NCI-H748 (cell line): Measurements from ENCODE around the gene DIDO1.

Source experiments
- DNase-seq: peaks from one replicate; lab custom pipeline; 2025; ENCODE audit not compliant: unreplicated experiment; lab: John Stamatoyannopoulos, UW

The DIDO1 gene

DNA sequence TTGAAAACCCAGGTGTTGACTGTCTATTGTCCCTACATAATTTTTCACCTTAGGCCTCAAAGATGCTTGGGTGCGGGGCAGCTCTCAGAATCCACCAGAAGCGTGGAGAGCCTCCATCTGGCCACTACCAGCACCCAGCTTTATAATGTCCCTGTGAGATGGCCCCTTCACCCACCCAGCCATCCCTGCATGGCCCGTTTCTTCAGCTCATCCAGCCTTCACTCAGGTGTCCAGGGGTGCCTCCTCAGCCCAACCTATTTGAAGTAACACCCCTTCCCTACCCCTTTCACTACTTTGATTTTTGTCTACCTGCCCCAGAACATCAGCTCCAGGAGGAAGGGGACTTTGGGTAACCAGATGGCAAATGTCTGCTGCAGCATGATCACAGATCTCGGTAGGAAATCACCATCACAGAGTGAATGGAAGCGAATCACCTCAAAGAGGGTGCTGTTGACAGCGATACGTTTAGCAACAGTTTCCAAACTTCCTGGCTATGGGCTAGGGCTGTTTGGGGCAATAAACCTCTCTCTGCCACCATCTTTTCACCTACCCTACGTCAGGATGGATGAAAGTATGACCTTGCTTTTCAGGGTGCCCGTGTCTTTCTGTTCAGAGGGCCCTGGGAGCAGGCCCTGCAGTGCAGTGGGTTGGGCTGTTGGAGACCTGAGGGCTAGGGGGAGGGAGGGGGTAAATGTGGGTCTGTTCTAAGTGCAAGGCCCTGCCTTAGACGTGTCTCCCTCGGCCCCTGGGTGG, 25.0 kb upstream of the DIDO1 start:
- no peak for DNase-seq

DNA sequence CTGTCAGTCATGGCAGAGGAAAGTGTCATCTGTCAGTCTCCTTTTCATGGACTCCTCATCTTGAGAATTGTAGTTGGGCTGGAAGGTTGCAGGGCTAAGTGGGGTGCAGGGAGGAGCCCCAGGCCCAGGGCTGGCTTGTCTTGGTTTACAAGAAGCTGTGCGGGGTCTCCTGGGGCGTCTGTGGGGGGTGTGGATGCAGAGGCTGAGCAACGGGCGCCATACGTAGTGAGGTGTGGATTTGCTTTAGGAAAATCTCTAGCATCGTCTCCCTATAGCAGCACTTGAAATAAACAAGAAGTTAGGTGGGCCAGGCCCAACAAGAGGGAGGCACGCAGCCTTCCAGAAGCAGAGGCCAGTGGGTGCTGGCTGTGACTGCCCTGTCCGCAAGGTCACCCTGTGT, 24.4 kb upstream of the DIDO1 start:
- no peak for DNase-seq

DNA sequence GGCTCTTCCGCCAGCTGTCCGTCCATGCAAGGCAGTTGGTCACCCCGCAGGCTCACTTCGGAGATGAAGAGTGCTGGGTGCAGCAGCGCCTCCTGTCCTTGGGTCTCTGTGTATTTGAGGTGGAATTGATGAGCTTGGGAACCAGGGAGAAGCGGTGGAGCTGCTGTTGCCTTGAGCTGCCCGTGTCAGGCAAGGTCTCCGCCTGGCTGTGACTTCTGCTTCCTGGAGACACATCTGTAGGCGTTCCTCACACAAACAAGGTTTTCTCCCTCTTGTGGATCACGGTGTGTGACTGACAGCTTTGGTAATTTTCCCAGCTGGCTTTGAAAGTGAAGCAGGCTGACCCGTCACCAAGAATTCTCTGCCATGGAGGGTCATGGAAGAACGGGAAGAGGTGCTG, 23.7 kb upstream of the DIDO1 start:
- no peak for DNase-seq

DNA sequence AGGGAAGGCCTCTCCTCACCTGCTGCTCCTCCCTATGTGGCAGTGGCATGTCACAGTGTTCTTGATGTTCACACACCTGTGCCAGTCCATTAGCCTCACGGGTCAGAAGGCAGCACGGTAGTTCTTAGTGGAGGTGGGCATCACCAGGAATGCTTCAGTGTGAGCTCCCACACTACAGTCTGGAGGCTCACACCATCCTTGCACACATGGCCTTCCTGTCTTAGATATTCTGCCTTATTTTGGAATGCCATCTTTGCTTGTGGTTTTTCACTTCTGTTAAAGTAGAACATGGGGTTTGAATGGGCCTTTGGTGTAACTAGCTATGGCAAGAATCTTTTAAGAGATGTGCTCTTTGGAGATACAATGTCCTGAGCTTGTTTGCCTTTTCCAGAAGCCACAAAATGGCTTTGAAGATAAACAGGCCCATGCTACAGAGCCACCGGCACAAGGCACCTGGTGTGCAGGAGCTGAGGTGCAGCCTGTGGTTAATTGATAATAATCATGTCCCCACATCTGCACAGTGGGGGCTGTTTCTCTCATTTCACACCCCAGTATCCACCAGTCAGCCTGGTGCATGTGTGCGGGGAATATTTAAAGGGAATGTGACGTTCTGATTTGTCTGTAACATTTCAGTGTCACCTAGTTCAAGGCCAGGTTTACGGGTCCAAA, 23.0 kb upstream of the DIDO1 start:
- no peak for DNase-seq

DNA sequence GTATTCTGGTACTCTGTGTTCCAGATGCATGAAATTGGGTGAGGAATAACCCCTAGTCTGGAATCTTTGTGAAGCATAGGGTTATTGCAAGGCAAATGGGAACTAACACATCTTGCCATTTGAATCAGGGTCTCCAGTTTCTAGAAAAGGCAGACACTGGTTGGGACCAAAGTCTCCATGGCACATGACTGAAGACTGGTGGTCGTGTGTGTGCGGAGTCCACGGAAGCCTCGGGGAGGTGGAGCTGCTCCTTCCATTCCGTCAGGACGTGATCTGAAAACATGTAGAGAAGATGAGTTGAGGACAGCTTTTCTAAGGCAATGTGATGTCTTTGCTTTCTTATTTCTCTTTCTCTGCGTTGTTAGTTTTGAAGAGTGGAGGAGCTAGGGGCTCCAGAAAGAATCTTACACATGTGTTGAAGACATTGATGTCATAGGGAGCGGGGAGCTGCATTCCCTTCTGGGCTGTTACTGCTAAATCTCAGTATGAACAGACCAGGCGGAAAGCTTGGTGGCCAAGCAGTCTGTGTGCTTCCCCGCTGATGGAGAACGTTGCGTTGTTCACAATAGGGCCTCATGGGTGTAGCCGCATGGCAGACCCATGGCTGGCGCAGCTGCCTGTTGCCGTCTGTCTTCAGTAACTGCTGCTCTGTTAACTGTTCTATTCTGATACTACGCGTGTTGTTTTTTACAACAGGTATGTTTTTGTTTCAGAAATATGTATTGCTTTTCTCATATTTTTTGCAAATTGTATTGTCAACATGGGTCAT, 21.4 kb upstream of the DIDO1 start:
- no peak for DNase-seq

DNA sequence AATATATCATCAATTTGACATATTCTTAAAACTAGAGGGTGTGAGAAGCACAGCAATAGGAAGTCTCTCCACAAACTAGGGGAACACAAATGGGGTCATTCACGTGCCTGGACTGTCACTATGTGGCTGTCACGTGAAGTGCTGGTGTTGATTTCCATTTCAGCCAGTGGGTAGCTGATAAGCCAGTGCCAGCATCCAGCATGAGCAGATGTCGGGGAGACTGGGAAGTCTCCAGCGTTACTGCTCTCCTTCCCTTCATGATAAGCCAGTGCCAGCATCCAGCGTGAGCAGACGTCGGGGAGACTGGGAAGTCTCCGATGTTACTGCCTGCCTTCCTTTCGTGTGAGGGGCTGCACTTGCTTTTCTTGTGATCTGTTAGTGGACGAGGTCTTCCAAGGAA, 20.6 kb upstream of the DIDO1 start:
- DNase-seq, result no peak

DNA sequence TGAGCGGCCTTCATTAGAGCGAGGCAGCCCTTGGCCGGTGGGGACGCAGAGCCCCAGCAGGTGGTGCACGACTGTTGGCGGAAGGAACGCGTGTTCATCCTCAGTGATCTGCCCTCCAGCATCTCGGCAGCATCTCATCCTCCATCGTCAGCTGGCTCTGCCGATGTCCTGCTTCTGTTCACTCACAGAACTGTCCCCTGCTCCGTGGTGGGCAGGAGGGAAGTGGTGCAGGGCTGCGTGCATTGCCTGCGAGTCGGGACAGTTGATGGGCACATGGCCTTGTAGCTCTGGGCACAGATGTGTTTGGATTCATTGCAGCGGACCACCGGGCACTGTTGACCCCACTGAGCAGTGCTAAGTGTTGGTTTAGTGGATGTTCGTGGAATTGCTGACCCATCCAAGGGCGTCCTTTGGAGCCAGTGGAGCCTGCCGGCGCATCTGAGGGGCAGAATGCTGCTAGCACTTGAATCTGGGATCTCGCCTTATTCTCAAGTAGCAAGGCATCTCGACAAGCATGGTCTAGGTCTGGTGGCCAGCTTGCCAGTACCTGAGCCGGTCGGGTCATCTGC, 19.6 kb upstream of the DIDO1 start:
- DNase-seq, result no peak

DNA sequence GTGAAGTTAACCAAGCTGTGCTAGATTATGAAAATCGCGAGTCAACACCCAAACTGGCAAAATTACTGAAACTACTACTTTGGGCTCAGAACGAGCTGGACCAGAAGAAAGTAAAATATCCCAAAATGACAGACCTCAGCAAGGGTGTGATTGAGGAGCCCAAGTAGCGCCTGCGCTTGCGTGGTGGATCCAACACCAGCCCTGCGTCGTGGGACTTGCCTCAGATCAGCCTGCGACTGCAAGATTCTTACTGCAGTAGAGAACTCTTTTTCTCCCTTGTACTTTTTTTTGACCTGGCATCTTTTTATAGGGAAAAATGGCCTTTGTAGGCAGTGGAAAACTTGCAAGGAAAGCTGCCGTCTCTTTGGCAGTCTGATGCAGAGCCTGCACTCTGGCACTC, 18.4 kb upstream of the DIDO1 start:
- DNase-seq, result no peak

DNA sequence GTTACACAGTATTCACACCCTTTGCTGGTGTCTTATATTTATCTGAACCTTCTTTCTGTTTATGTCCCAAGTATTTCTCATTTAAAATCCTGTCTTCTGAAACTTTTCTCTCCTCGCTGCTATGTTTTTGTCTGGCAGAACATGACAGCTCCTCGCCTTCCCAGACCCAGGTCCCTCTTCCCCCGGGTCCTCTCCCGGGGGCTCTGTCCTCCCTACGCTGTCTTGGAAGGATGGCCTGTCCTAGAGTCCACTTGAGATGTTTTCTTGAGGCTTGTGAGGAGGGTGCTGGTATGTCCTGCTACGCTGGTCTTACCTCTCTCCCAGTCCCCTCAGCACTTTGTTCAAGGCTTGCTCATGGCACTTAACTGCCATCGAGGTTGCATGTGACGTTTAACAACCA, 17.9 kb upstream of the DIDO1 start:
- DNase-seq, result no peak

DNA sequence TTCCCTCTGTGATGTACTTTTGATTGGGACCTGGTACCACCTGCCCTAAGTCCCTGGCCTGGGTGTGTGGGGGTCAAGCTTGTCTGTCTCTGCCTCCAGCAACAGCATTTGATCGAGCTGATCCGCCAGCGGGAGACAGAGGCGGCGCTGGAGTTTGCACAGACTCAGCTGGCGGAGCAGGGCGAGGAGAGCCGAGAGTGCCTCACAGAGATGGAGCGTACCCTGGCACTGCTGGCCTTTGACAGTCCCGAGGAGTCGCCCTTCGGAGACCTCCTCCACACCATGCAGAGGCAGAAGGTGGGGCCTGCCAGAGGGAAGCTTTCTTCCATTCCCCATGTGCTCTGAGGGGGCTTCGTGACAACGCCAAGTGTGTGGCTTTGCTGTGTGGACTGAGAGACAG, 17.1 kb upstream of the DIDO1 start:
- no peak for DNase-seq

DNA sequence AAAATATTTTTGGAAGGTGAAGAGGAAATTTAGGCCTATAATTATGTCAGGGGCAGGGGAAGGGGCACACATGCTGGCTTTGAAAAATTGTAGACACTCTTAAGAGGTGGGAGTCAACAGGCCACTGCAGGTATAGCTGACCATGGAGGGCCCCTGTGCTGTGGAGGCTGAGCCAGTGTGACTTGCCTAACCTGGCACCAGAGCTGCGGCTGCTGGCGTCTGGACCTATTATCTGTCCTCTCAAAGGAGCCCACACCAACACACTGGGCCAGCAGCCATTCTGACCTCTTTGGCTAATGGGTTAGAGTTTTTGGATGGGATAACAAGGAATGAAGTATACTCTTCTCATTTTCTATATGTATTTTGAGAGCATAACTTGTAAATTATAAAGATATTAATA, 16.2 kb upstream of the DIDO1 start:
- DNase-seq, result no peak

DNA sequence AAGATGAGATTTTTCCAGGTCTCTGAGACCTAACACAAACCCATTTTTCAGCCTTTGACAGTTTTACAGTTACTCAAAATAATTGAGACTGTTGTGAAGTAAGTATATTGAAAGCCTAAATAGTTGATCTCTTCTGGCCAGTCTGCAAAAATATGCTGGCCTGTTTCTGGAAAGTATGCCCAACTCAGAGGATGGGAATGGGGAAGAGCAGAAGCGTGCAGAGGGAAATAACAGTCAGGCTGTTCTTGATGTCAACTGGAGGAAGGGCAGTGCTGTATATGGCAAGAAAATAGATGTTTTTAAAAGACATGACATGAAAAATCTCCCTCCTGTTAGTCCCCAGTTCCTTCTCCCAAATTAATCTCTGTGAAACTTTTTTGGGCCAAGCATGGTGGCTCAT, 15.5 kb upstream of the DIDO1 start:
- DNase-seq, result no peak

DNA sequence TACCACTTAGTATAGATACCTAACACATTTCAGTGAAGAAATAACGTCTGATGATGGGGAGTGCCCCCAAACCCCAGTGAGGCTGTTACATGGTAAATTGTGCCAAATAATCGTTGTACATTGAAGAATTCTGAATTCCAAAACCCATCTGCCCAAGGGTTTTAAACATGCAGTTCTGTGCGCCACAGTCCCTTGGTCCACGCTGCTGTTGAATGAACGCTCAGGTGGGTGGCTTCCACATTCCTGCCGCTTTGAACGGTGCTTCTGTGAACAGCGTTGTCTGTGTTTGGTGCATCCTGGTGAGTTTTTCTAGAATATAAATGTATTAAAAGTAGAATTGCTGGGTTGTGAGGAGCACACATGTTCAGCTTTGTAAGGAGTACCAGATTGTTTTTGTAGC, 14.6 kb upstream of the DIDO1 start:
- DNase-seq, result no peak

DNA sequence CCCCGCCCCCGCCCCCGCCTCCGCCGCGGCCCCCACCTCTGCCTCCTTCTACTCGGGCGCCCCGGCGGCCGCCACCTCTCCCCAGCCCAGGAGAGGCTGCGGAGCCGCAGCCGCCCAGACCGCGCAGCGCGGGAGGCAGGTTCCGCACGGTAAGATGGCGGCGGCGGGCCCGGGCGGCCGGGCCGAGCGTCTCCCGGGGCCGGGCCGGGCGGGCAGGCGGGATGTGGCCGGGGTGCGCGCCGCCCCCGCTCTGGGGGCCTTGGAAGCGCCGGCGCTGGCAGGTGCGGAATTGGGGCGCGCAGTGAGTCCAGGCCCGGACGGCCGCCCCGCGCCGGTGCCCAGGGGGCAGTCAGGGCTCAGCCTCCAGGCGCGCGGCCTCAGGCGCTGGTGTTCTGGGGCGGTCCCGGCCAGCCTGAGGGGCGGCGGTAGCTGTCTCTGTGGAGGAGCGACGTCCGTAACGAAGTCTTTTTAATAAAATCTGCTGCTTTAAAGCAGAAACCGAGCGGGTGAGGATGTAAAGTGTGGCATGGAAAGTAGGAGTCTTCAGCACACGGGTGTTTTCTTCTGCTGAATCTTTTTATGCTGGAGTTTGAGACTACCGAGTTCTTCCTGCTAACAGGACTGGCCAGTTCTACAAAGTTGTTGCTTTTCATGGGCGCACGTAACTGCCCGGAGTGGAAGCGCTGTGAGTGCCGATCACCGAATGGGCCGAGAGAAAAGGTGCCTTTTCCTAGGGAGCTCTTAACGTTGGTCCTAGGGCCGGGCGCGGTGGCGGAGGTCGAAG, 12.0 kb upstream of the DIDO1 start, which contains the start of gene GID8:
TSS of gene GID8 (plus strand) at position 43 of the 784 bp plus-strand sequence. CDS start 3,356 bp downstream, outside the sequence.
- peak; percentile 43 for DNase-seq

DNA sequence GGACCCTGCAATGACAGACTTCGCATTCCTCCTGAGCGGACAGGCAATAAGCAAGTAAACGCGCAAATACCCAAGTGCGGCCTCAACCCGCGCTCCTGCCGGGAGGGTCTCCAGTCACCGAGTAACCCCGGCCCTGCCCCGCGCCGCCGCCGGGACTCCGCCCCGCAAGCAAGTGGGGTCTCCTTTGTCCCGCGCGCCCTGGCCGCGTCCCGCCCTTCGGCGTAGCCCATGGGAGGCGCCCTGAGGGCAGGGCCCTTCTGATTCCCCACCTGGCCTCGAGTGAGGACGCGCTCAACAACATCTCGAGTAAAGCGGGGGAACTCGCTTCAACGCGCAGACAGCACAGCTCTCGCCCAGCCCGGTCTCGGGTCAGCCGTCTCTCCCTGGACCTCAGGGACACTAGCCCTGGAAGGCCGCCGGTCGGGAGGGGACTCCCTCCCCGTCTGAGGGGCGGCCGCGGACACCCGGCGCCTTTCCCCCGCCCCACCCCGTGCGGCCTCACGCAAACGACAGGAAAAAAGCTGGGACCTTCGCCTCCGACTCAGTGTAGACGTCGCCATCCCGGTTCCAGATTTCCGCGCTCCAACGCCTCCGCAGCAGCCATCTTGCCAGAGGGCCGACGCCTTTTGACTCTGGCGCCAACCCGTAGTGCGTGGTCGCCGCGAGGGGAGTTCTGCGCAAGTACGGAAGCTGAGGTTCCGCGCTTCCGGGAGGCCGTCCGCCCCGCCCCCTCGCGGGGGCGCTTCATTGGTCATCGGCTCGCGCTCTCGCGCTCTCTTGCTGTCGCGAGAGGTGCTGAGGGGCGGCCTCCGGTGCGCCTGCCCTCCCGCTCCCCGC, 11.2 kb upstream of the DIDO1 start:
- peak; percentile 94 for DNase-seq

DNA sequence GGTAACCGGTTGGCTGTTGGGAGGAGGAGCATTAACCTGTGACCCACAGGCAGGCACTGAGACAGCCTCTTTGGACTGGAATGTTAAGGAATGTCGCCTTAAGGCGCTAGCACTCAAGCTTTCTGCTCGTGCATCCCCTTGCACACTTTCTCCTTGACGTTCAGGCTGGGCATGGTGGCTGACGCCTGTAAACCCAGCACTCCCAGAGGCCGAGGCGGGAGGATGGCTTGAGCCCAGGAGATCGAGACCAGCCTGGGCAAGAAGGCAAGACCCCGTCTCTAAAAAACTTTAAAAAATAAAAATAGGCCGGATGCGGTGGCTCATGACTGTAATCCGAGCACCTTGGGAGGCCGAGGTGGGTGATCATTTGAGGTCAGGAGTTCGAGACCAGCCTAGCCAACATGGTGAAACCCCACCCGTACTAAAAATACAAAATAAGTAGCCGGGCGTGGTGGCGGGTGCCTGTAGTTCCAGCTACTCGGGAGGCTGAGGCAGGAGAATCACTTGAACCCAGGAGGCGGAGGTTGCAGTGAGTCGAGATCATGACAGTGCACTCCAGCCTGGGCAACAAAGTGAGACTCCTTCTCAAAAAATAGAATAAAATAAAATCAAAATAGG, 9.8 kb upstream of the DIDO1 start:
- no peak for DNase-seq

DNA sequence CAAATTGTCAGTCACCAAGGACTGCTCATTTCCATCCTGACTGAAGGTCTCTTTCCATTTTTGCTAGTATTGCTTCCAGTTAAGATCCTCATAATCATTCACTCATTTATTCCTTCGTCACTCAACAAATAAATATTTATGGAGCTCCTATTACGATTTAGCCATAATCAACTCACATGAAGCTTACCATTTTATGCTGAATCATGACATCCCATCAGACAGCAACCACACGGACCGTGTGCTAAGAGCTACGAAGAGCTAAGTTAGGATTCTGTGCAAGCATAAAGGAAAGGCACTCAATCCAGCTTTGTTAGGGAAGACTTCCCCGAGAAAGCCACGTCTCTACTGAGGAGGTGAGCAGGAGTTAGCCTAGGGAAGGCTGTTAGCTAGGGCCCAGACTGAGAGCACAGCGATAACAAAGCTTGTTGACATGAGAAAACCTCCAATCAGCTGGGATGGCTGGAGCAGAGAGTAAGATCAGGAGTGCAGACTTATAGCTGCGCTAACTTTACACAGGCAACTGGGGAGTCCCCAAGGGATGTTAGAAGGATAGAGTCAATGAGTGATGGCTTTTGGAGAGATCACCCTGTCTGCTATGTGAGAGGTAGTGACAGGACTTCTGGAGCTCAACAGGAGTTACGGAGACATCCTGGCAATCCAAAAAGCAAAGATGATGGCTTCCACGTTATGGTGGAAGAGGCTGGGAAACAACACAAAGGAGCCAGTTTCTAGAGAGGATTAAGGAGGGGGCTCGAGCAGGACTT, 9.1 kb upstream of the DIDO1 start:
- no peak for DNase-seq

DNA sequence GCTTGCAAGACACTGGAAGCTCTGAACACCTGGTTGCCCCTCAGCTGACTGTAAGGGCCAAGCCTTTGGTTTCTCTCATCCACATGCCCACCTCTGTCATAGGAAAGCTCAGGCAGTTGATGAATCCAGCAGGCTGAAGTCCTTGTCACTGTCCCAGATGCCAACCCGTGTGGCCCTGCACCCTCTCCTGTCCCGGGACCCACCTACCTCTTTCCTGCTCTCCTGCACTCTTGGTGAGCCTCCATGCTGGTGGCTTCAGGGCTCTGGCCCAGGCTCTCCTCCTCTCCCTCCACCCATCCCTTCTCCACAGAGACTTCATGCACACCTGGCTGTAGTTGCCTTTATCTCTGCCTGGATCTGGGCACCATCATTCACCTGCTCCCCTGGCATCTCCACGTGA, 7.7 kb upstream of the DIDO1 start:
- DNase-seq, result no peak

DNA sequence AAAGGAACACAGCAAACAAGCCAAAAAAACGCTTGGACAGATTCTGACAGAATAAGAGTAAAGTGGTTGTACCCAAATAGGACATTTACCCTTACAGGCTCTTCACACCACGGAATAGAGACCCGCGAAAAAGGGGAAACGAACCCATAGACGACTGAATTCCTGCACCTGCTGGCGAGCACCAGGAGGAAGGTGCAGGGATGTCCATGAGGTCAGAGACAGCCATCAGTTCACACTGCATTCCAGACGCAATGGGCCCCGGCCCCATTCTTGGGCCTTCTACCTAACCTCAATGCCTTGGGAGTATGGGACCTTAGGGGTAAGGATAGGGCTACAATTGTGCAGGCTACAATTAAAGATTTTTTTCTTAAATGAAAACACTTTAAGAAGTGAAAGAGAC, 5.2 kb upstream of the DIDO1 start:
- no peak for DNase-seq
